Thyroid gland (tissue), 4 donors: ENCODE measurements around the gene SAG.

Source experiments
- CTCF ChIP-seq, 6 experiments: fragments of 200-600 bp in 3 of 6; fragments of 450-650 bp in 3 of 6; sonication (generic) in 3 of 6; IDR thresholded peaks; one replicate each; pipeline ENCODE4 v1.5.1; 2016 to 2019; ENCODE audit warnings: antibody characterized with exemption in 6 of 6, mild to moderate bottlenecking in 2 of 6, inconsistent platforms in 1 of 6, moderate library complexity in 1 of 6
- POLR2A ChIP-seq, 2 donors: fragments of 450-650 bp; IDR thresholded peaks; one replicate each; pipeline ENCODE4 v1.6.1; 2017; ENCODE audit warnings: antibody characterized with exemption in 2 of 2, mild to moderate bottlenecking in 2 of 2, moderate library complexity in 1 of 2

- no peak for TF ChIP-seq CTCF (IDR thresholded peaks at IDR 0.05)
- no peak for TF ChIP-seq POLR2A (IDR thresholded peaks at IDR 0.05)
Measured at GRCh38 chr2:233317196-233317943, 9.8 kb downstream of the SAG start.
